Measurements from ENCODE around the gene MARCHF4. TPM values are rescaled to one million over a fixed set of nuclear protein-coding genes. Genes with fewer than 3 reads are reported as not detected.

Gene MARCHF4
- polyA plus RNA-seq, 1 donor (not counting 4 experiments of a cell fraction or from before 2014, with no cell fraction given), result 5.3 TPM

- TF ChIP-seq EZH2 (IDR thresholded peaks at IDR 0.05; ENCODE audit: low read length) (no peak), CTCF (optimal IDR thresholded peaks at IDR 0.05 in 1 of 3, IDR thresholded peaks at IDR 0.05 in 1 of 3, conservative IDR thresholded peaks at IDR 0.05 in 1 of 3; ENCODE audit: extremely low read depth in 1 of 3, insufficient read depth in 2 of 3, low read length in 3 of 3) (no peak)
- FAIRE-seq (no peak), DNase-seq (ENCODE audit: low read depth, low spot score) (no peak)
- H3K27me3 ChIP-seq (ENCODE audit: control insufficient read depth, extremely low read depth, insufficient read depth, low read length), result no peaks in the 10 kb centered on the region
- no peaks in the 10 kb centered on the region for H3K9me1 ChIP-seq (ENCODE audit: control insufficient read depth, extremely low read depth, insufficient read depth, low read length)
- peaks cover 13% of the 10 kb centered on the region for H3K4me1 ChIP-seq (ENCODE audit: control insufficient read depth, extremely low read depth, insufficient read depth, low read length)
- no peak overlapping the region for H3K9ac ChIP-seq (ENCODE audit: control insufficient read depth, extremely low read depth, insufficient read depth, low read length)
- H4K20me1 ChIP-seq (ENCODE audit: control insufficient read depth, extremely low read depth, insufficient read depth, low read length), result no peaks in the 10 kb centered on the region
- no peaks in the 10 kb centered on the region for H3K9me3 ChIP-seq (ENCODE audit: control insufficient read depth, low read depth, low read length)
- dilution Hi-C loops (cut with MboI; ENCODE audit: extremely low pct_ligation_motif_present, low sequenced_read_pairs), result no loop called here
- no peak overlapping the region for H3K4me3 ChIP-seq (ENCODE audit: control insufficient read depth in 2 of 3, extremely low read depth in 1 of 3, insufficient read depth in 2 of 3, low read depth in 1 of 3, low read length in 3 of 3)
- no peak overlapping the region for H3K27ac ChIP-seq (ENCODE audit: control insufficient read depth, insufficient read depth, low read length)
- no peak overlapping the region for H2AFZ ChIP-seq (ENCODE audit: control insufficient read depth, low read length)
- no peaks in the 10 kb centered on the region for H3K79me2 ChIP-seq (ENCODE audit: control insufficient read depth, insufficient read depth, low read length)
- no peak overlapping the region for H3K4me2 ChIP-seq (ENCODE audit: control insufficient read depth, extremely low read depth, insufficient read depth, low read depth, low read length)
- no peaks in the 10 kb centered on the region for H3K36me3 ChIP-seq (ENCODE audit: control insufficient read depth in 2 of 2, extremely low read depth in 1 of 2, insufficient read depth in 2 of 2, low read length in 2 of 2)
These were observed 31.2 kb downstream of the MARCHF4 start for GRCh38 chr2:216341121-216341520.

DNA sequence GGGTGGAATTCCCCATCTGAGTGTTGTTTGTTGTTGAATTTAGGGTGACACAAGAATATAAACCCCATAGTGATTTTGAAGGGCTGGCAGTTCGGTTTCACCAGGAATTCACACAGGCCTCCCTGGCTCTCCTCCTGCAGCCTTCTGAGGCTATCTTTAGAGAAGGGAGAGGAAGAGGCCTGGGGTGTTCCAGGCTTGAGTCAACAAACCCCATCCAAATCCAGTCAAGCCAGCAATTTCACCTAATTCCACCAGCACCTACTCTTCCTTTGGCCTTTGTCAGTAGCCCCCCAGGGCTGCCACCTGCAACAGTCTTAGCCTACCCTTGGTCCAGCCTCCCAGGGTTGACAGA, 32.0 kb downstream of the MARCHF4 start:
- Histone ChIP-seq H2AFZ (ENCODE audit: control insufficient read depth, low read length) (peak overlapping the region; percentile 74), H3K4me1 (ENCODE audit: control insufficient read depth, extremely low read depth, insufficient read depth, low read length) (peaks cover 13% of the 10 kb centered on the region), H3K9me1 (ENCODE audit: control insufficient read depth, extremely low read depth, insufficient read depth, low read length) (no peaks in the 10 kb centered on the region), H3K79me2 (ENCODE audit: control insufficient read depth, insufficient read depth, low read length) (no peaks in the 10 kb centered on the region), H3K27ac (ENCODE audit: control insufficient read depth, insufficient read depth, low read length) (no peak overlapping the region), H3K36me3 (ENCODE audit: control insufficient read depth in 2 of 2, extremely low read depth in 1 of 2, insufficient read depth in 2 of 2, low read length in 2 of 2) (no peaks in the 10 kb centered on the region), H3K27me3 (ENCODE audit: control insufficient read depth, extremely low read depth, insufficient read depth, low read length) (no peaks in the 10 kb centered on the region), H3K4me2 (ENCODE audit: control insufficient read depth, extremely low read depth, insufficient read depth, low read depth, low read length) (peak overlapping the region; percentile 56), H3K9ac (ENCODE audit: control insufficient read depth, extremely low read depth, insufficient read depth, low read length) (no peak overlapping the region), H4K20me1 (ENCODE audit: control insufficient read depth, extremely low read depth, insufficient read depth, low read length) (no peaks in the 10 kb centered on the region), H3K9me3 (ENCODE audit: control insufficient read depth, low read depth, low read length) (no peaks in the 10 kb centered on the region), H3K4me3 (ENCODE audit: control insufficient read depth in 2 of 3, extremely low read depth in 1 of 3, insufficient read depth in 2 of 3, low read depth in 1 of 3, low read length in 3 of 3) (no peak overlapping the region)
- no peak for FAIRE-seq
- dilution Hi-C loops (cut with MboI; ENCODE audit: extremely low pct_ligation_motif_present, low sequenced_read_pairs), result no loop called here
- no peak for TF ChIP-seq CTCF (optimal IDR thresholded peaks at IDR 0.05 in 1 of 3, IDR thresholded peaks at IDR 0.05 in 1 of 3, conservative IDR thresholded peaks at IDR 0.05 in 1 of 3; ENCODE audit: extremely low read depth in 1 of 3, insufficient read depth in 2 of 3, low read length in 3 of 3)
- TF ChIP-seq EZH2 (IDR thresholded peaks at IDR 0.05; ENCODE audit: low read length), result no peak
- DNase-seq (ENCODE audit: low read depth, low spot score), result no peak
